H9 (cell line): ENCODE data around the gene PLCB1. TPM values are rescaled to one million over a fixed set of nuclear protein-coding genes. Genes with fewer than 3 reads are reported as not detected.

ENCODE experiments used
- DNase-seq: peaks from one replicate; pipeline ENCODE4 v3.0.0-alpha.2; 2017
- H2AFZ ChIP-seq: one replicate; pipeline ENCODE4 v1.6.1; 2013; ENCODE audit warnings: mild to moderate bottlenecking, low read length, control low read depth, moderate library complexity
- H2AK5ac ChIP-seq: 2 replicates; pipeline ENCODE4 v1.6.1; 2013; ENCODE audit warnings: low read length, control low read depth, mixed read lengths; ENCODE audit not compliant: insufficient read length
- H2BK120ac ChIP-seq: one replicate; pipeline ENCODE4 v1.6.1; 2013; ENCODE audit warnings: low read depth, mild to moderate bottlenecking, low read length, control low read depth, inconsistent platforms; ENCODE audit not compliant: poor library complexity, severe bottlenecking
- H2BK12ac ChIP-seq: 2 replicates; pipeline ENCODE4 v1.6.1; 2013; ENCODE audit warnings: low read length, control low read depth, mixed read lengths, low read depth; ENCODE audit not compliant: insufficient read length
- H2BK15ac ChIP-seq: 2 replicates; pipeline ENCODE4 v1.6.1; 2013; ENCODE audit warnings: low read depth, low read length, control low read depth
- H2BK20ac ChIP-seq: one replicate; pipeline ENCODE4 v1.6.1; 2013; ENCODE audit warnings: low read depth, mild to moderate bottlenecking, low read length, control low read depth, inconsistent platforms; ENCODE audit not compliant: poor library complexity, severe bottlenecking
- H2BK5ac ChIP-seq: 2 replicates; pipeline ENCODE4 v1.6.1; 2013; ENCODE audit warnings: low read length, control low read depth, mixed read lengths; ENCODE audit not compliant: insufficient read length
- H3K14ac ChIP-seq: 2 replicates; pipeline ENCODE4 v1.6.1; 2013; ENCODE audit warnings: low read length, control low read depth; ENCODE audit not compliant: insufficient read depth
- H3K18ac ChIP-seq: 2 replicates; pipeline ENCODE4 v1.6.1; 2013; ENCODE audit warnings: low read depth, mild to moderate bottlenecking, mixed read lengths, low read length, control low read depth; ENCODE audit not compliant: insufficient read length
- H3K23ac ChIP-seq: 2 replicates; pipeline ENCODE4 v1.6.1; 2013; ENCODE audit warnings: low read length, control low read depth, mixed read lengths, low read depth; ENCODE audit not compliant: insufficient read length
- H3K23me2 ChIP-seq: 2 replicates; pipeline ENCODE4 v1.6.1; 2013; ENCODE audit warnings: low read depth, mild to moderate bottlenecking, mixed read lengths, low read length, control low read depth; ENCODE audit not compliant: insufficient read length, poor library complexity, severe bottlenecking
- H3K27ac ChIP-seq: 2 replicates; pipeline ENCODE4 v1.5.1; 2013; ENCODE audit warnings: low read length, control low read depth, mixed read lengths, low read depth; ENCODE audit not compliant: insufficient read length
- H3K27me3 ChIP-seq: 2 replicates; pipeline ENCODE4 v1.6.1; 2013; ENCODE audit warnings: low read length, control low read depth, inconsistent platforms; ENCODE audit not compliant: insufficient read depth
- H3K4ac ChIP-seq: 2 replicates; pipeline ENCODE4 v1.6.1; 2013; ENCODE audit warnings: low read depth, mild to moderate bottlenecking, control low read depth, inconsistent platforms, low read length, moderate library complexity
- H3K4me1 ChIP-seq: 2 replicates; pipeline ENCODE4 v1.6.1; 2013; ENCODE audit warnings: low read length, control low read depth, inconsistent platforms; ENCODE audit not compliant: insufficient read depth
- H3K4me2 ChIP-seq: 2 replicates; pipeline ENCODE4 v1.6.1; 2013; ENCODE audit warnings: low read length, control low read depth, mixed read lengths; ENCODE audit not compliant: insufficient read length, insufficient read depth
- H3K56ac ChIP-seq: 2 replicates; pipeline ENCODE4 v1.6.1; 2013; ENCODE audit warnings: low read depth, mild to moderate bottlenecking, mixed read lengths, low read length, control low read depth; ENCODE audit not compliant: insufficient read length
- H3K79me1 ChIP-seq: 2 replicates; pipeline ENCODE4 v1.6.1; 2013; ENCODE audit warnings: low read depth, mild to moderate bottlenecking, moderate library complexity, low read length, control low read depth, inconsistent platforms; ENCODE audit not compliant: insufficient read depth, poor library complexity, severe bottlenecking
- H3K79me2 ChIP-seq: 2 replicates; pipeline ENCODE4 v1.6.1; 2013; ENCODE audit warnings: low read length, control low read depth, inconsistent platforms; ENCODE audit not compliant: insufficient read depth
- H3K9ac ChIP-seq: 2 replicates; pipeline ENCODE4 v1.6.1; 2013; ENCODE audit warnings: low read length, control low read depth, mixed read lengths; ENCODE audit not compliant: insufficient read length; ENCODE audit errors: extremely low read depth
- H3K9me3 ChIP-seq: one replicate; pipeline ENCODE4 v1.6.1; 2013; ENCODE audit warnings: low read depth, low read length, inconsistent platforms; ENCODE audit not compliant: control insufficient read depth
- H3T11ph ChIP-seq: one replicate; pipeline ENCODE4 v1.6.1; 2013; ENCODE audit warnings: mild to moderate bottlenecking, low read length, control low read depth, inconsistent platforms
- H4K20me1 ChIP-seq: one replicate; pipeline ENCODE4 v1.6.1; 2013; ENCODE audit not compliant: control insufficient read depth, insufficient read length, insufficient read depth
- H4K5ac ChIP-seq: 2 replicates; pipeline ENCODE4 v1.6.1; 2013; ENCODE audit warnings: low read depth, mild to moderate bottlenecking, mixed read lengths, low read length, control low read depth; ENCODE audit not compliant: insufficient read length
- H4K8ac ChIP-seq: replicated peaks from 2 replicates; pipeline ENCODE4 v1.6.1; 2013; ENCODE audit warnings: low read length, control low read depth, mixed read lengths, low read depth; ENCODE audit not compliant: insufficient read length
- H4K91ac ChIP-seq: 2 replicates; pipeline ENCODE4 v1.6.1; 2013; ENCODE audit warnings: low read depth, mild to moderate bottlenecking, moderate library complexity, mixed read lengths, low read length, control low read depth; ENCODE audit not compliant: insufficient read length
- H3K27ac Mint-ChIP-seq, 3 experiments: 2 replicates in 2 of 3; 3 replicates in 1 of 3; pipeline ENCODE4 v1.8.0; 2020 to 2021; ENCODE audit warnings: mixed read lengths in 3 of 3, mild to moderate bottlenecking in 1 of 3, moderate library complexity in 1 of 3
- H3K27me3 Mint-ChIP-seq: 2 replicates; pipeline ENCODE4 v1.8.0; 2021; ENCODE audit warnings: low read depth, mild to moderate bottlenecking, moderate library complexity, mixed read lengths
- H3K36me3 Mint-ChIP-seq, 3 experiments: 2 replicates in 2 of 3; 3 replicates in 1 of 3; pipeline ENCODE4 v1.8.0; 2020 to 2021; ENCODE audit warnings: low read depth in 3 of 3, mixed read lengths in 3 of 3; ENCODE audit not compliant: insufficient read depth in 1 of 3
- H3K4me1 Mint-ChIP-seq, 2 experiments: 2 replicates each; pipeline ENCODE4 v1.8.0; 2020; ENCODE audit warnings: mixed read lengths in 2 of 2
- H3K4me3 Mint-ChIP-seq, 2 experiments: 2 replicates in 1 of 2; 3 replicates in 1 of 2; pipeline ENCODE4 v1.8.0; 2020 to 2021; ENCODE audit warnings: mild to moderate bottlenecking in 2 of 2, mixed read lengths in 2 of 2, moderate library complexity in 1 of 2
- H3K9me3 Mint-ChIP-seq, 2 experiments: 2 replicates in 1 of 2; 3 replicates in 1 of 2; pipeline ENCODE4 v1.8.0; 2020; ENCODE audit warnings: mild to moderate bottlenecking in 2 of 2, mixed read lengths in 2 of 2, moderate library complexity in 1 of 2
- total RNA-seq: library from RNA; stranded (reverse); gene quantifications from 2 replicates; pipeline ENCODE4 v1.2.1, GENCODE V29; 2021
- TF ChIP-seq, protein P1 (sequence below): fragments of 200-600 bp; sonication (generic); conservative IDR thresholded peaks from 3 replicates; pipeline ENCODE4 v1.8.0; 2021; ENCODE audit warnings: antibody characterized with exemption, mild to moderate bottlenecking

Gene PLCB1
- total RNA-seq, 1 experiment from 2014 or later, result 11.5 TPM

DNA sequence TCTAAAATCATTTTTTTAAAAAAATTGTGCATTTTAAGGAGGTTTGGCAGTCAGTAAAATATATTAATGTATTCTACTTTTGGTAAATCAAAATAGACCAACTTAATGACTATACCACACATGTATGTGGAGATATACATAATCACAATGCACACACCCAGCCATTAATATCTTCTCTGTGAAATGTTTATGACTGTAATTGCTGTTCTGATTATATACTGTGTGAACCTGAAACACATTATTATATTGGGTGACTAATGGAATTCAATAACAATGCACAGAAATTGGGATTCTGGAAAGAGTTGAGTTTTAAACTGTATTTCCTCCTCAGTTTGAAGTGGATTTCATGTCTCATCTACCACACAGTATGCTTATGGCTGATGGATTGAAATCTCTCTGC is 233.6 kb downstream of the PLCB1 start:
- Histone ChIP-seq H4K20me1 (no peaks in the 10 kb centered on the region), H3K4me1 (no peaks in the 10 kb centered on the region), H3K9me3 (no peaks in the 10 kb centered on the region), H3K18ac (no peak overlapping the region), H3K79me2 (no peaks in the 10 kb centered on the region), H3K23me2 (no peaks in the 10 kb centered on the region), H2AFZ (no peak overlapping the region), H2BK120ac (no peak overlapping the region), H3K79me1 (no peaks in the 10 kb centered on the region), H3K14ac (no peak overlapping the region), H3K4me2 (no peak overlapping the region), H3K56ac (no peak overlapping the region), H2BK15ac (no peak overlapping the region), H3K27ac (no peak overlapping the region), H2BK12ac (no peak overlapping the region), H3K9ac (no peak overlapping the region), H2AK5ac (no peak overlapping the region), H3K23ac (no peak overlapping the region), H4K91ac (no peak overlapping the region), H3K27me3 (no peaks in the 10 kb centered on the region), H3T11ph (no peak overlapping the region), H2BK20ac (no peak overlapping the region), H3K4ac (no peak overlapping the region), H2BK5ac (no peak overlapping the region), H4K5ac (no peak overlapping the region), H4K8ac (no peak overlapping the region)
- peaks cover 8 to 9% of the 10 kb centered on the region in 2 experiments for H3K4me1 Mint-ChIP-seq
- H3K27me3 Mint-ChIP-seq, result no peaks in the 10 kb centered on the region
- no peak for DNase-seq
- no peak overlapping the region for H3K4me3 Mint-ChIP-seq
- no peak overlapping the region for H3K27ac Mint-ChIP-seq
- H3K9me3 Mint-ChIP-seq, result no peaks in the 10 kb centered on the region
- TF ChIP-seq, protein P1, sequence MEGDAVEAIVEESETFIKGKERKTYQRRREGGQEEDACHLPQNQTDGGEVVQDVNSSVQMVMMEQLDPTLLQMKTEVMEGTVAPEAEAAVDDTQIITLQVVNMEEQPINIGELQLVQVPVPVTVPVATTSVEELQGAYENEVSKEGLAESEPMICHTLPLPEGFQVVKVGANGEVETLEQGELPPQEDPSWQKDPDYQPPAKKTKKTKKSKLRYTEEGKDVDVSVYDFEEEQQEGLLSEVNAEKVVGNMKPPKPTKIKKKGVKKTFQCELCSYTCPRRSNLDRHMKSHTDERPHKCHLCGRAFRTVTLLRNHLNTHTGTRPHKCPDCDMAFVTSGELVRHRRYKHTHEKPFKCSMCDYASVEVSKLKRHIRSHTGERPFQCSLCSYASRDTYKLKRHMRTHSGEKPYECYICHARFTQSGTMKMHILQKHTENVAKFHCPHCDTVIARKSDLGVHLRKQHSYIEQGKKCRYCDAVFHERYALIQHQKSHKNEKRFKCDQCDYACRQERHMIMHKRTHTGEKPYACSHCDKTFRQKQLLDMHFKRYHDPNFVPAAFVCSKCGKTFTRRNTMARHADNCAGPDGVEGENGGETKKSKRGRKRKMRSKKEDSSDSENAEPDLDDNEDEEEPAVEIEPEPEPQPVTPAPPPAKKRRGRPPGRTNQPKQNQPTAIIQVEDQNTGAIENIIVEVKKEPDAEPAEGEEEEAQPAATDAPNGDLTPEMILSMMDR, result no peak
- H3K36me3 Mint-ChIP-seq, result no peaks in the 10 kb centered on the region
